ENCODE data around the gene QKI. TPM values are rescaled to one million over a fixed set of nuclear protein-coding genes. Genes with fewer than 3 reads are reported as not detected.

Gene QKI
- total and polyA plus RNA-seq, 2 donors (not counting 3 experiments of a cell fraction or from before 2014, with no cell fraction given) = 178 to 232 TPM

- ChIA-PET CTCF (no interaction called here), POLR2A (no interaction called here)
- H3K27ac ChIP-seq (ENCODE audit: insufficient read depth, low read depth, low read length) = no peak overlapping the region
- no peaks in the 10 kb centered on the region for H3K27me3 ChIP-seq (ENCODE audit: control insufficient read depth in 2 of 2, insufficient read depth in 2 of 2, low read length in 2 of 2)
- BruUV-seq (replicated peaks) = no TSS peak
- no peak overlapping the region for H3K9ac ChIP-seq (replicated peaks; ENCODE audit: extremely low read depth, insufficient read depth, low read length)
- no peak overlapping the region for H3K4me2 ChIP-seq (ENCODE audit: insufficient read depth, low read length)
- H3K4me3 ChIP-seq (replicated peaks in 1 of 3; ENCODE audit: insufficient read depth in 1 of 3, low read depth in 1 of 3, low read length in 3 of 3) = no peak overlapping the region
- FAIRE-seq (no peak), DNase-seq (ENCODE audit: low read depth, low spot score) (no peak)
- no peak overlapping the region for H2AFZ ChIP-seq (ENCODE audit: low read depth, low read length)
- H3K79me2 ChIP-seq (ENCODE audit: control insufficient read depth, insufficient read depth, low read length) = peaks cover 100% of the 10 kb centered on the region
- H3K36me3 ChIP-seq (ENCODE audit: control insufficient read depth in 2 of 2, extremely low read depth in 1 of 2, insufficient read depth in 2 of 2, low read length in 2 of 2) = no peaks in the 10 kb centered on the region
- no peak for TF ChIP-seq JUN (IDR thresholded peaks at IDR 0.05; ENCODE audit: borderline replicate concordance, insufficient read depth, insufficient read length, low read depth)
- no peak for TF ChIP-seq EZH2 (IDR thresholded peaks at IDR 0.05; ENCODE audit: borderline replicate concordance, low read depth, low read length, severe bottlenecking)
- TF ChIP-seq, protein P1, sequence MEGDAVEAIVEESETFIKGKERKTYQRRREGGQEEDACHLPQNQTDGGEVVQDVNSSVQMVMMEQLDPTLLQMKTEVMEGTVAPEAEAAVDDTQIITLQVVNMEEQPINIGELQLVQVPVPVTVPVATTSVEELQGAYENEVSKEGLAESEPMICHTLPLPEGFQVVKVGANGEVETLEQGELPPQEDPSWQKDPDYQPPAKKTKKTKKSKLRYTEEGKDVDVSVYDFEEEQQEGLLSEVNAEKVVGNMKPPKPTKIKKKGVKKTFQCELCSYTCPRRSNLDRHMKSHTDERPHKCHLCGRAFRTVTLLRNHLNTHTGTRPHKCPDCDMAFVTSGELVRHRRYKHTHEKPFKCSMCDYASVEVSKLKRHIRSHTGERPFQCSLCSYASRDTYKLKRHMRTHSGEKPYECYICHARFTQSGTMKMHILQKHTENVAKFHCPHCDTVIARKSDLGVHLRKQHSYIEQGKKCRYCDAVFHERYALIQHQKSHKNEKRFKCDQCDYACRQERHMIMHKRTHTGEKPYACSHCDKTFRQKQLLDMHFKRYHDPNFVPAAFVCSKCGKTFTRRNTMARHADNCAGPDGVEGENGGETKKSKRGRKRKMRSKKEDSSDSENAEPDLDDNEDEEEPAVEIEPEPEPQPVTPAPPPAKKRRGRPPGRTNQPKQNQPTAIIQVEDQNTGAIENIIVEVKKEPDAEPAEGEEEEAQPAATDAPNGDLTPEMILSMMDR (IDR thresholded peaks at IDR 0.05; ENCODE audit: extremely low read depth in 1 of 2, insufficient read depth in 1 of 2, low read depth in 1 of 2, low read length in 2 of 2) = no peak
- no peak for TF ChIP-seq POLR2A (IDR thresholded peaks at IDR 0.05; ENCODE audit: low read depth, low read length)
- no peak for TF ChIP-seq MAX (IDR thresholded peaks at IDR 0.05; ENCODE audit: insufficient read depth, insufficient read length)
- TF ChIP-seq GATA2 (IDR thresholded peaks at IDR 0.05; ENCODE audit: insufficient read depth, insufficient read length, low read depth, low read length) = no peak
- TF ChIP-seq FOS (IDR thresholded peaks at IDR 0.05; ENCODE audit: borderline replicate concordance, insufficient read depth, low read length) = no peak
- TF ChIP-seq MYC (IDR thresholded peaks at IDR 0.05; ENCODE audit: low read depth, low read length) = no peak
- TF ChIP-seq POLR2AphosphoS5 (IDR thresholded peaks at IDR 0.05; ENCODE audit: insufficient read depth, low read depth, low read length) = no peak
- peaks cover 6% of the 10 kb centered on the region for H3K9me1 ChIP-seq (replicated peaks; ENCODE audit: control insufficient read depth, extremely low read depth, insufficient read depth, low read length)
- H3K4me1 ChIP-seq (ENCODE audit: control insufficient read depth, extremely low read depth, insufficient read depth, low read length) = peaks cover 10% of the 10 kb centered on the region
- no peaks in the 10 kb centered on the region for H3K9me3 ChIP-seq (replicated peaks; ENCODE audit: control insufficient read depth, insufficient read depth, low read length)
- dilution Hi-C loops (cut with MboI; ENCODE audit: extremely low pct_ligation_motif_present, low sequenced_read_pairs) = no loop called here
- peaks cover 38% of the 10 kb centered on the region for H4K20me1 ChIP-seq (replicated peaks; ENCODE audit: control insufficient read depth, extremely low read depth, insufficient read depth, low read length)
- intact Hi-C loops (cut with micrococcal nuclease) = no loop called here
These were observed 79.8 kb downstream of the QKI start for GRCh38 chr6:163494279-163494727.

Data from endothelial cell of umbilical vein (primary cell).